K562 (cell line): Measurements from ENCODE around the gene UBA52. TPM values are rescaled to one million over a fixed set of nuclear protein-coding genes. Genes with fewer than 3 reads are reported as not detected.

ENCODE experiments used
- ELF4 ChIP-seq: fragments of 450-650 bp; formaldehyde crosslinking; IDR thresholded peaks from 2 replicates; pipeline ENCODE4 v1.4.0; 2022; ENCODE audit warnings: missing genetic modification characterization
- ERF ChIP-seq: fragments of 450-650 bp; formaldehyde crosslinking; IDR thresholded peaks from 2 replicates; pipeline ENCODE4 v1.4.0; 2020; ENCODE audit warnings: mild to moderate bottlenecking, mixed read lengths
- HOXB6 ChIP-seq: fragments of 250-450 bp; sonication (Bioruptor Pico); IDR thresholded peaks from 2 replicates; pipeline ENCODE4 v1.5.1; 2022; ENCODE audit warnings: mild to moderate bottlenecking, borderline replicate concordance
- KLF16 ChIP-seq: IDR thresholded peaks from 2 replicates; pipeline ENCODE4 v1.6.1; 2016; ENCODE audit warnings: antibody characterized with exemption
- MEF2D ChIP-seq: conservative IDR thresholded peaks from 2 replicates; pipeline ENCODE4 v1.6.1; 2016; ENCODE audit warnings: low read depth, missing genetic modification characterization, missing compliant biosample characterization
- MTA1 ChIP-seq: fragments of 450-650 bp; IDR thresholded peaks from 2 replicates; pipeline ENCODE4 v1.6.1; 2017; ENCODE audit warnings: borderline replicate concordance
- RBBP5 ChIP-seq: fragments of 200-600 bp; sonication (generic); IDR thresholded peaks from 2 replicates; pipeline ENCODE4 v1.6.1; 2012; ENCODE audit warnings: borderline replicate concordance, mild to moderate bottlenecking, low read length, control low read depth, inconsistent platforms; ENCODE audit not compliant: insufficient read depth, poor library complexity, severe bottlenecking
- SIX5 ChIP-seq, 2 experiments: IDR thresholded peaks; 2 replicates each; pipeline ENCODE4 v1.6.1; 2011; ENCODE audit warnings: low read length in 2 of 2, borderline replicate concordance in 1 of 2, low read depth in 1 of 2, mild to moderate bottlenecking in 1 of 2, moderate library complexity in 1 of 2; ENCODE audit not compliant: insufficient read depth in 1 of 2
- SMAD1 ChIP-seq: fragments of 150-350 bp; IDR thresholded peaks from 2 replicates; pipeline ENCODE4 v1.6.1; 2014; ENCODE audit warnings: low read length, low read depth; ENCODE audit not compliant: partially characterized antibody
- SMAD2 ChIP-seq: fragments of 150-350 bp; IDR thresholded peaks from 2 replicates; pipeline ENCODE4 v1.6.1; 2014; ENCODE audit warnings: low read depth, mild to moderate bottlenecking, low read length
- U2AF2 ChIP-seq: fragments of 200-400 bp; formaldehyde crosslinking; optimal IDR thresholded peaks from 2 replicates; pipeline ENCODE3; 2017; ENCODE audit warnings: low read depth, mild to moderate bottlenecking, low read length
- XRCC5 ChIP-seq: fragments of 200-400 bp; formaldehyde crosslinking; IDR thresholded peaks from 2 replicates; pipeline ENCODE4 v1.6.1; 2017; ENCODE audit warnings: low read depth, mild to moderate bottlenecking, low read length
- ZEB2 ChIP-seq: fragments of 450-650 bp; IDR thresholded peaks from 2 replicates; pipeline ENCODE4 v1.6.1; 2016
- ZNF217 ChIP-seq: sonication (generic); formaldehyde crosslinking; IDR thresholded peaks from 2 replicates; pipeline ENCODE4 v1.8.0; 2022; ENCODE audit warnings: mild to moderate bottlenecking, missing genetic modification reagents
- polyA plus RNA-seq, 8 experiments: library from polyadenylated mRNA; depleted of rRNA in 4 of 8; stranded (reverse) in 5 of 8; unstranded in 3 of 8; fragments of >200 nt; fragmentation: Nextera tagmentation in 2 of 8; fragmentation: Illumina TruSeq in 1 of 8; extraction: Ambion mirVana in 2 of 8; extraction: Trizol in 1 of 8; gene quantifications; 2 replicates each; pipeline versions ENCODE4 v1.2.1 to v1.2.3, GENCODE V29; 2011 to 2014; ENCODE audit warnings: inconsistent platforms in 1 of 8, missing spikeins in 1 of 8
- total RNA-seq, 7 experiments: library from RNA; depleted of rRNA in 6 of 7; stranded (reverse); fragments of >200 nt in 6 of 7; fragmentation: Illumina TruSeq in 2 of 7; extraction: Trizol in 2 of 7; gene quantifications; 2 replicates each; pipeline versions ENCODE4 v1.2.1 to v1.2.3, GENCODE V29; 2011 to 2021; ENCODE audit warnings: low replicate concordance in 1 of 7
- TF ChIP-seq, protein P1 (sequence below): sonication (generic); formaldehyde crosslinking; IDR thresholded peaks from 2 replicates; pipeline ENCODE4 v1.8.0; 2022; ENCODE audit warnings: missing genetic modification reagents, mild to moderate bottlenecking, moderate library complexity, borderline replicate concordance
- TF ChIP-seq, protein P2 (sequence below): IDR thresholded peaks from 2 replicates; pipeline ENCODE4 v1.6.1; 2011; ENCODE audit not compliant: insufficient read length; ENCODE audit errors: extremely low read depth
- TF ChIP-seq, protein P3 (sequence below): sonication (generic); formaldehyde crosslinking; IDR thresholded peaks from 2 replicates; pipeline ENCODE4 v1.8.1; 2023; ENCODE audit warnings: mild to moderate bottlenecking, missing genetic modification reagents
- TF ChIP-seq, protein P4 (sequence below): IDR thresholded peaks from 2 replicates; pipeline ENCODE4 v1.6.1; 2011; ENCODE audit warnings: borderline replicate concordance, low read depth, mild to moderate bottlenecking, moderate library complexity, low read length; ENCODE audit not compliant: insufficient read depth, poor library complexity, severe bottlenecking
- TF ChIP-seq, protein P5 (sequence below): fragments of 250-450 bp; sonication (Bioruptor Pico); IDR thresholded peaks from 2 replicates; pipeline ENCODE4 v1.4.0; 2020; ENCODE audit warnings: mild to moderate bottlenecking, moderate library complexity

UBA52 gene
- total and polyA plus RNA-seq, 9 of the 15 experiments (the other 6 are each of a cell fraction or from before 2014, with no cell fraction given) = 1,110 to 2,751 (median 1,733) TPM

DNA sequence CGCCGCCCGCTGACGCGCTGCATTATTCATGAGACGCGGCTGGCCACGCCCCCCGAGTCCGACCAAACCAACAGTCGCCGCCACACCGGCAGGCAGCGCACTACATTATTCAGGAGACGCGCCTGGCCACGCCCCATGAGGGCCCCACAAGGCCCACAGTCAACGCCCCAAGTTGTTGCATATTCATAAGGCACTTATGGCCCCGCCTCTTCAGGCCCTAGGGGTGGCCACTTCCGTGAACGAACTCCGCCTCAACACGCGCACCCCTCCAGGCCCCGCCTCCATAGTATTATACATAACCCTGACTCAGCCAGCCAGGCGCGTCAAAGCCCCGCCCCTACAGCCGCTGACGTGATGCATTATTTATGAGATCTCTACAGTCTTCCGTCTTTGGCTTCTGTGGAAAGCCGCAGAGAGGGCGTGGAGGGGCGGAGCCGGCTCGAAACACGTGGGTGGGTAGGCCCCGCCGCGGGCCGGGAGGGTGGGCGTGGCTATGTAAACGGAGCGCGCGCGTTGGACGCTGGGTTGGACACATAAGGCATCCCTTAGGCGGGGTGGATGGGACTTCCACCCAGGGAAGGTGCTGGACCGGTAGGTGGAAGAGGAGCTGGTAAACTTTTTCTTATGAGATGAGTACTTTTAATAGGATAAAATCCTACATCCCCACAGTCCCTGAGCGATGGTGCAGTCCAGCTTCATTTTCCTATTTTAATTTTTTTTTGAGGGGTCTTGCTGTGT is 49.4 kb upstream of the UBA52 start (continued):
- TF ChIP-seq SIX5 (IDR thresholded peaks at IDR 0.05; ENCODE audit: borderline replicate concordance in 1 of 2, insufficient read depth in 1 of 2, low read depth in 1 of 2, low read length in 2 of 2) = no peak
- no peak for TF ChIP-seq ZNF217 (CRISPR knock-in tag)
- TF ChIP-seq MTA1 = no peak
- TF ChIP-seq RBBP5 = no peak
- TF ChIP-seq, protein P1, sequence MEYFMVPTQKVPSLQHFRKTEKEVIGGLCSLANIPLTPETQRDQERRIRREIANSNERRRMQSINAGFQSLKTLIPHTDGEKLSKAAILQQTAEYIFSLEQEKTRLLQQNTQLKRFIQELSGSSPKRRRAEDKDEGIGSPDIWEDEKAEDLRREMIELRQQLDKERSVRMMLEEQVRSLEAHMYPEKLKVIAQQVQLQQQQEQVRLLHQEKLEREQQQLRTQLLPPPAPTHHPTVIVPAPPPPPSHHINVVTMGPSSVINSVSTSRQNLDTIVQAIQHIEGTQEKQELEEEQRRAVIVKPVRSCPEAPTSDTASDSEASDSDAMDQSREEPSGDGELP (CRISPR knock-in tag) = peak; percentile 70; the same call in 1 of the 2 replicates
- no peak for TF ChIP-seq MEF2D (tag)
- no peak for TF ChIP-seq U2AF2
- no peak for TF ChIP-seq KLF16
- TF ChIP-seq, protein P2, sequence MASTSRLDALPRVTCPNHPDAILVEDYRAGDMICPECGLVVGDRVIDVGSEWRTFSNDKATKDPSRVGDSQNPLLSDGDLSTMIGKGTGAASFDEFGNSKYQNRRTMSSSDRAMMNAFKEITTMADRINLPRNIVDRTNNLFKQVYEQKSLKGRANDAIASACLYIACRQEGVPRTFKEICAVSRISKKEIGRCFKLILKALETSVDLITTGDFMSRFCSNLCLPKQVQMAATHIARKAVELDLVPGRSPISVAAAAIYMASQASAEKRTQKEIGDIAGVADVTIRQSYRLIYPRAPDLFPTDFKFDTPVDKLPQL = no peak
- no peak for TF ChIP-seq ERF (CRISPR knock-in tag)
- TF ChIP-seq HOXB6 = no peak
- TF ChIP-seq, protein P3, sequence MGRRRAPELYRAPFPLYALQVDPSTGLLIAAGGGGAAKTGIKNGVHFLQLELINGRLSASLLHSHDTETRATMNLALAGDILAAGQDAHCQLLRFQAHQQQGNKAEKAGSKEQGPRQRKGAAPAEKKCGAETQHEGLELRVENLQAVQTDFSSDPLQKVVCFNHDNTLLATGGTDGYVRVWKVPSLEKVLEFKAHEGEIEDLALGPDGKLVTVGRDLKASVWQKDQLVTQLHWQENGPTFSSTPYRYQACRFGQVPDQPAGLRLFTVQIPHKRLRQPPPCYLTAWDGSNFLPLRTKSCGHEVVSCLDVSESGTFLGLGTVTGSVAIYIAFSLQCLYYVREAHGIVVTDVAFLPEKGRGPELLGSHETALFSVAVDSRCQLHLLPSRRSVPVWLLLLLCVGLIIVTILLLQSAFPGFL (CRISPR knock-in tag) = no peak
- TF ChIP-seq SMAD2 = no peak
- TF ChIP-seq ELF4 (CRISPR knock-in tag) = no peak
- no peak for TF ChIP-seq SMAD1
- TF ChIP-seq, protein P4, sequence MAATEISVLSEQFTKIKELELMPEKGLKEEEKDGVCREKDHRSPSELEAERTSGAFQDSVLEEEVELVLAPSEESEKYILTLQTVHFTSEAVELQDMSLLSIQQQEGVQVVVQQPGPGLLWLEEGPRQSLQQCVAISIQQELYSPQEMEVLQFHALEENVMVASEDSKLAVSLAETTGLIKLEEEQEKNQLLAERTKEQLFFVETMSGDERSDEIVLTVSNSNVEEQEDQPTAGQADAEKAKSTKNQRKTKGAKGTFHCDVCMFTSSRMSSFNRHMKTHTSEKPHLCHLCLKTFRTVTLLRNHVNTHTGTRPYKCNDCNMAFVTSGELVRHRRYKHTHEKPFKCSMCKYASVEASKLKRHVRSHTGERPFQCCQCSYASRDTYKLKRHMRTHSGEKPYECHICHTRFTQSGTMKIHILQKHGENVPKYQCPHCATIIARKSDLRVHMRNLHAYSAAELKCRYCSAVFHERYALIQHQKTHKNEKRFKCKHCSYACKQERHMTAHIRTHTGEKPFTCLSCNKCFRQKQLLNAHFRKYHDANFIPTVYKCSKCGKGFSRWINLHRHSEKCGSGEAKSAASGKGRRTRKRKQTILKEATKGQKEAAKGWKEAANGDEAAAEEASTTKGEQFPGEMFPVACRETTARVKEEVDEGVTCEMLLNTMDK = peak; percentile 76
- TF ChIP-seq ZEB2 = 0 out of 2 replicates have a peak, but pooled peaks have one; percentile 40
- TF ChIP-seq, protein P5, sequence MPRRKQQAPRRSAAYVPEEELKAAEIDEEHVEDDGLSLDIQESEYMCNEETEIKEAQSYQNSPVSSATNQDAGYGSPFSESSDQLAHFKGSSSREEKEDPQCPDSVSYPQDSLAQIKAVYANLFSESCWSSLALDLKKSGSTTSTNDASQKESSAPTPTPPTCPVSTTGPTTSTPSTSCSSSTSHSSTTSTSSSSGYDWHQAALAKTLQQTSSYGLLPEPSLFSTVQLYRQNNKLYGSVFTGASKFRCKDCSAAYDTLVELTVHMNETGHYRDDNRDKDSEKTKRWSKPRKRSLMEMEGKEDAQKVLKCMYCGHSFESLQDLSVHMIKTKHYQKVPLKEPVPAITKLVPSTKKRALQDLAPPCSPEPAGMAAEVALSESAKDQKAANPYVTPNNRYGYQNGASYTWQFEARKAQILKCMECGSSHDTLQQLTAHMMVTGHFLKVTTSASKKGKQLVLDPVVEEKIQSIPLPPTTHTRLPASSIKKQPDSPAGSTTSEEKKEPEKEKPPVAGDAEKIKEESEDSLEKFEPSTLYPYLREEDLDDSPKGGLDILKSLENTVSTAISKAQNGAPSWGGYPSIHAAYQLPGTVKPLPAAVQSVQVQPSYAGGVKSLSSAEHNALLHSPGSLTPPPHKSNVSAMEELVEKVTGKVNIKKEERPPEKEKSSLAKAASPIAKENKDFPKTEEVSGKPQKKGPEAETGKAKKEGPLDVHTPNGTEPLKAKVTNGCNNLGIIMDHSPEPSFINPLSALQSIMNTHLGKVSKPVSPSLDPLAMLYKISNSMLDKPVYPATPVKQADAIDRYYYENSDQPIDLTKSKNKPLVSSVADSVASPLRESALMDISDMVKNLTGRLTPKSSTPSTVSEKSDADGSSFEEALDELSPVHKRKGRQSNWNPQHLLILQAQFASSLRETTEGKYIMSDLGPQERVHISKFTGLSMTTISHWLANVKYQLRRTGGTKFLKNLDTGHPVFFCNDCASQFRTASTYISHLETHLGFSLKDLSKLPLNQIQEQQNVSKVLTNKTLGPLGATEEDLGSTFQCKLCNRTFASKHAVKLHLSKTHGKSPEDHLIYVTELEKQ (CRISPR knock-in tag) = no peak
- no peak for TF ChIP-seq XRCC5
